ENCODE results near the gene FPGS.

Gene FPGS

DNA sequence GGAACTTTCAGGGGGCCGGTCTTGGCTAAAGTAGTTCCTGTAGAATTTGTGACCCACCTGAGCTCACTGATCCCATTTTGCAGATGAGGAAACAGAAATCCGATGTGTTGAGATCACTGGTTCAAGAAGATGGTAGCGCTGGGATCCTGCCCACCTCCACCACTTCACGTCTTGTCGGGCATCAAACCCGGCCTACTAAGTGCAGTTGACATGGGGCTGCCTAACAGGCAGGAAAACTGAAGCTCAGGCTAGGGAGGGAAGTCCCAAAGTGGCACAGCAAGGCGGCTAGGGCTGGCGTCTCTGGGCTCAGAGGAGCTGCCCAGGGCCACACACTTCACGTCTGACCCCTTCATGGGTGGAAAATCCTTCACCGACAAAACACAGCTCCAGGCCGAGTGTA, 52.3 kb downstream of the FPGS start:
- Histone ChIP-seq H3K4me1 (ENCODE audit: control insufficient read depth, insufficient read depth, low read length, poor library complexity, severe bottlenecking) (peaks cover 18% of the 10 kb centered on the region), H3K4me3 (ENCODE audit: extremely low read depth, insufficient read depth, low read length, poor library complexity, severe bottlenecking) (no peak overlapping the region), H3K9me3 (ENCODE audit: control insufficient read depth, low read length) (peaks cover 9% of the 10 kb centered on the region), H3K27ac (ENCODE audit: low read depth, low read length, severe bottlenecking) (no peak overlapping the region), H3K36me3 (ENCODE audit: control insufficient read depth, insufficient read depth, low read length) (peaks cover 12% of the 10 kb centered on the region)
- WGBS, 2 experiments (ENCODE audit: insufficient coverage in 2 of 2): 91 to 97% methylated on average over 11 of the region's 11 CpGs

DNA sequence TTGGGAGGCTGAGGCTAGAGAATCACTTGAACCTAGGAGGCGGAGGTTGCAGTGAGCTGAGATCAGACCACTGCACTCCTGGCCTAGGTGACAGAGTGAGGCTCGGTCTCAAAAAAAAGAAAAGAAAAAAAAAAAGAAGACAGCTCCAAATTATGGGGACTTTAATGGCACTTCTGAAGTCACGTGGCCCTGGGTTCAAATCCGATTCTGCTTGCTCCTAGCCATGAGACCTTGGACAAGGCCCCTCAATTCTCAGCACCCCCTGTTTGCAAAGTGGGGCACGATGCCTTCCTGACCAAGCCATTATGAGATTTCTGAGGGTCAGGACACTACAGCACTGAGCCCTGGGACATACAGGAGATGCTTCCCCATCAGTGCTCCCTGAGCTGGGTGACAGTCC, 52.8 kb downstream of the FPGS start:
- no peak overlapping the region for H3K27ac ChIP-seq (ENCODE audit: low read depth, low read length, severe bottlenecking)
- WGBS, 2 experiments (ENCODE audit: insufficient coverage in 2 of 2): 98 to 100% methylated on average over 5 of the region's 5 CpGs
- peaks cover 18% of the 10 kb centered on the region for H3K4me1 ChIP-seq (ENCODE audit: control insufficient read depth, insufficient read depth, low read length, poor library complexity, severe bottlenecking)
- no peak overlapping the region for H3K4me3 ChIP-seq (ENCODE audit: extremely low read depth, insufficient read depth, low read length, poor library complexity, severe bottlenecking)
- peaks cover 3% of the 10 kb centered on the region for H3K9me3 ChIP-seq (ENCODE audit: control insufficient read depth, low read length)
- H3K36me3 ChIP-seq (ENCODE audit: control insufficient read depth, insufficient read depth, low read length): peaks cover 8% of the 10 kb centered on the region

- H3K4me1 ChIP-seq (ENCODE audit: control insufficient read depth, insufficient read depth, low read length, poor library complexity, severe bottlenecking): peaks cover 18% of the 10 kb centered on the region
- no peaks in the 10 kb centered on the region for H3K9me3 ChIP-seq (ENCODE audit: control insufficient read depth, low read length)
- H3K27ac ChIP-seq (ENCODE audit: low read depth, low read length, severe bottlenecking): no peak overlapping the region
- WGBS, 2 experiments (ENCODE audit: insufficient coverage in 2 of 2): 73 to 86% methylated on average over 5 to 9 of the region's 11 CpGs
- peaks cover under 1% of the 10 kb centered on the region for H3K36me3 ChIP-seq (ENCODE audit: control insufficient read depth, insufficient read depth, low read length)
- H3K4me3 ChIP-seq (ENCODE audit: extremely low read depth, insufficient read depth, low read length, poor library complexity, severe bottlenecking): no peak overlapping the region
Measured at GRCh38 chr9:127856094-127856728, 53.5 kb downstream of the FPGS start.

DNA sequence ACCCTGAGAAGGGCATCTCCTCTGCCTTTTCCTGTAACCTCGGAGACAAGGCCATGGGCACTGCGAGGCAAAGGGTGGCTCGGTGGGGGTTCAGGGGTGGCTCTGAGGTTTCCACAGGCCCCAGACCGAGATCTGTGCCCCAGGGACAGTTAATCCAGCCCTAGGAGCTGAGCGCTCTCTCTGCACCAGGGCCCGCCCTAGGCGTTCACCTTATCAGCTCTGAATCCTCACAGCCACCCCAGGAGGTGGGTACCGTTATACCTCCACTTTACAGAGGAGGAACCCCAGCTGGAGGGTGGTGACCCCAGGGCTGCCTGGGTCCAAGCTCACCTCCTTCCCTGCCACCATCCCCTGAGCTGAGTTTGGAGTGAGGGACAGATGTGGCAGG, 54.0 kb downstream of the FPGS start:
- H3K4me1 ChIP-seq (ENCODE audit: control insufficient read depth, insufficient read depth, low read length, poor library complexity, severe bottlenecking): peaks cover 18% of the 10 kb centered on the region
- no peaks in the 10 kb centered on the region for H3K9me3 ChIP-seq (ENCODE audit: control insufficient read depth, low read length)
- H3K27ac ChIP-seq (ENCODE audit: low read depth, low read length, severe bottlenecking): no peak overlapping the region
- no peaks in the 10 kb centered on the region for H3K36me3 ChIP-seq (ENCODE audit: control insufficient read depth, insufficient read depth, low read length)
- WGBS, 2 experiments (ENCODE audit: insufficient coverage in 2 of 2): 91 to 96% methylated on average over 6 to 8 of the region's 8 CpGs
- H3K4me3 ChIP-seq (ENCODE audit: extremely low read depth, insufficient read depth, low read length, poor library complexity, severe bottlenecking): no peak overlapping the region

DNA sequence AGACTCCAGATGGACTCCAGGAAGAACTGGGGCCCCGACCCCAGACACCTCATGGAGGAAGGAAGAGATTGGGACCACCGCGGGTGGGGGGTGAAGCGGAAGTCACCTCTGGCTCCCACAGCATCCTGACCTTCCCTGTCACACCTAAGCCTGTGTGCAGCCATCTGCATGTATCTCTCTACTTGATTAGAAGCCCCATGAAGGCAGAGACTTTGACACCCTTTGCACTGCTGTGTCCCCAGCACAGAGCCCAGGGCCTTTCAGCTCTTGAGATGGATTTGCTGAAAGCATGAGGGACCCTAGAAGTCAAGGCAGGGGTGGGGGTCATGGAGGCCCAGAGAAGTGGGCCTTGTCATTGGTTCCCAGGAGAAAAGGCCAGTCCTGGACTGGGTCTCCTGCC, 54.6 kb downstream of the FPGS start:
- no peaks in the 10 kb centered on the region for H3K36me3 ChIP-seq (ENCODE audit: control insufficient read depth, insufficient read depth, low read length)
- peaks cover 23% of the 10 kb centered on the region for H3K4me1 ChIP-seq (ENCODE audit: control insufficient read depth, insufficient read depth, low read length, poor library complexity, severe bottlenecking)
- H3K4me3 ChIP-seq (ENCODE audit: extremely low read depth, insufficient read depth, low read length, poor library complexity, severe bottlenecking): no peak overlapping the region
- WGBS, 2 experiments (ENCODE audit: insufficient coverage in 2 of 2): 81 to 92% methylated on average over 3 to 4 of the region's 4 CpGs
- no peak overlapping the region for H3K27ac ChIP-seq (ENCODE audit: low read depth, low read length, severe bottlenecking)
- H3K9me3 ChIP-seq (ENCODE audit: control insufficient read depth, low read length): no peaks in the 10 kb centered on the region

DNA sequence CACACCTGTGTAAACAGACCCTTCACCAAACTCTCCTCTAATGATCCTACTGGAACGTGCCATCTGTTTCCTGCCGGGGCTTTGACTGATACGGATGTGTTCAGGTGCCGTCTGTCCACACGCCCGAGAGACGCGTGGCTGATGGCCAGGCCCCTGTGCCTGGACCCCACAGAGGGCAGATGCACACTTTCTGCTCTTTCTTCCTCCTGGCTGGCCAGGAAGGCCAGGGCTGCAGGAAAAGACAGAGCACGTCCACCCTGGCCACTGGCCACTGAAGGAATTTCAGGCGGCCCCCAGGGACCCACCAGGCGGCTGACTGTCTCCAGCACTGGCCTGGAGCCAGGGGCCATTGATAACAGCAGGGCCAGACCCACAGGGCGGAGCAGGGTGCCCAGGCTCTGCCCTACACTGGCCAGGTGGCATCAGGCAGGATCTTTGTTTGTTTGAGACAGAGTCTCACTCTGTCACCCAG, 55.4 kb downstream of the FPGS start:
- 91 to 96% methylated on average over 12 of the region's 12 CpGs for WGBS, 2 experiments (ENCODE audit: insufficient coverage in 2 of 2)
- no peak overlapping the region for H3K4me3 ChIP-seq (ENCODE audit: extremely low read depth, insufficient read depth, low read length, poor library complexity, severe bottlenecking)
- H3K4me1 ChIP-seq (ENCODE audit: control insufficient read depth, insufficient read depth, low read length, poor library complexity, severe bottlenecking): peaks cover 30% of the 10 kb centered on the region
- H3K9me3 ChIP-seq (ENCODE audit: control insufficient read depth, low read length): no peaks in the 10 kb centered on the region
- no peaks in the 10 kb centered on the region for H3K36me3 ChIP-seq (ENCODE audit: control insufficient read depth, insufficient read depth, low read length)
- no peak overlapping the region for H3K27ac ChIP-seq (ENCODE audit: low read depth, low read length, severe bottlenecking)

DNA sequence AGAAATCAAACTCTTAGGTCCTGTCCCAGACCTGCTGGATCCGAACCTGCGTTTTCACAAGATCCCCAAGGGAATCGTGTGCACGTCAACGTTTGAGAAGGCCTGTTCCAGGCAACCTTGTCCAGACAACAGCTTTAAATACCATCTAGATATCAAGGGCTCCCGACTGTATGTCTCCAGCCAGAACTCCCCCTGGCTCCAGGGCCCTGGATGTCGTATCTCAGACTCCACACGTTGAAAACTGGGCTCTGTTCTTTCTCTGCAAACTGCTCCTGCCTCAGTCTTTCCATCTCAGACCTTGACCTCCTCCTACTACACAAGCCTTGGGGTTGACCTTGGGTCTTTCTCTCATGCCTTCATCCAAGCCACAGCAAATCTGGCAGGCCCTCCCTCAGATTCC, 57.6 kb downstream of the FPGS start:
- Histone ChIP-seq H3K36me3 (ENCODE audit: control insufficient read depth, insufficient read depth, low read length) (no peaks in the 10 kb centered on the region), H3K9me3 (ENCODE audit: control insufficient read depth, low read length) (no peaks in the 10 kb centered on the region), H3K4me3 (ENCODE audit: extremely low read depth, insufficient read depth, low read length, poor library complexity, severe bottlenecking) (no peak overlapping the region), H3K27ac (ENCODE audit: low read depth, low read length, severe bottlenecking) (no peak overlapping the region), H3K4me1 (ENCODE audit: control insufficient read depth, insufficient read depth, low read length, poor library complexity, severe bottlenecking) (peaks cover 20% of the 10 kb centered on the region)
- WGBS, 2 experiments (ENCODE audit: insufficient coverage in 2 of 2): 82 to 87% methylated on average over 8 of the region's 8 CpGs

DNA sequence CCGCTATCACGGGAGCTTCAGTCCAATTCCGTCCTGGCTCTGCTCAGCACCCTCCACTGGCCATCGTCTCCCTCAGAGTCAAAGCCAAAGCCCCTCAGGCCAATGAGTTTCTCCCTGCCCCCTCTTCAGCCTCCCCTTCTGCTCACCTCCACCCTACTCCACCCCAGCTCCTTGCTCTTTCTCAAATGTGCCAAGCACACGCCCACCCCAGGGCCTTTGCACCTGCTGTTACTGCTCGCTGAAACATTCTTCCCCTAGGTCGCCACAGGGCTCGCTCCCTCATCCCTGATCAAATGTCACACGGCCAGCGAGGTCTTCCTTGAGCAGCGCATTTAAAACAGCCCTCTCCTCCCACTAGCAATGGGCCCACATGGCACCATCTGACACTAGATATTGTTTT, 58.1 kb downstream of the FPGS start:
- H3K4me3 ChIP-seq (ENCODE audit: extremely low read depth, insufficient read depth, low read length, poor library complexity, severe bottlenecking): no peak overlapping the region
- WGBS, 2 experiments (ENCODE audit: insufficient coverage in 2 of 2): 98 to 99% methylated on average over 10 of the region's 11 CpGs
- no peaks in the 10 kb centered on the region for H3K36me3 ChIP-seq (ENCODE audit: control insufficient read depth, insufficient read depth, low read length)
- no peak overlapping the region for H3K27ac ChIP-seq (ENCODE audit: low read depth, low read length, severe bottlenecking)
- no peaks in the 10 kb centered on the region for H3K9me3 ChIP-seq (ENCODE audit: control insufficient read depth, low read length)
- H3K4me1 ChIP-seq (ENCODE audit: control insufficient read depth, insufficient read depth, low read length, poor library complexity, severe bottlenecking): peaks cover 17% of the 10 kb centered on the region

DNA sequence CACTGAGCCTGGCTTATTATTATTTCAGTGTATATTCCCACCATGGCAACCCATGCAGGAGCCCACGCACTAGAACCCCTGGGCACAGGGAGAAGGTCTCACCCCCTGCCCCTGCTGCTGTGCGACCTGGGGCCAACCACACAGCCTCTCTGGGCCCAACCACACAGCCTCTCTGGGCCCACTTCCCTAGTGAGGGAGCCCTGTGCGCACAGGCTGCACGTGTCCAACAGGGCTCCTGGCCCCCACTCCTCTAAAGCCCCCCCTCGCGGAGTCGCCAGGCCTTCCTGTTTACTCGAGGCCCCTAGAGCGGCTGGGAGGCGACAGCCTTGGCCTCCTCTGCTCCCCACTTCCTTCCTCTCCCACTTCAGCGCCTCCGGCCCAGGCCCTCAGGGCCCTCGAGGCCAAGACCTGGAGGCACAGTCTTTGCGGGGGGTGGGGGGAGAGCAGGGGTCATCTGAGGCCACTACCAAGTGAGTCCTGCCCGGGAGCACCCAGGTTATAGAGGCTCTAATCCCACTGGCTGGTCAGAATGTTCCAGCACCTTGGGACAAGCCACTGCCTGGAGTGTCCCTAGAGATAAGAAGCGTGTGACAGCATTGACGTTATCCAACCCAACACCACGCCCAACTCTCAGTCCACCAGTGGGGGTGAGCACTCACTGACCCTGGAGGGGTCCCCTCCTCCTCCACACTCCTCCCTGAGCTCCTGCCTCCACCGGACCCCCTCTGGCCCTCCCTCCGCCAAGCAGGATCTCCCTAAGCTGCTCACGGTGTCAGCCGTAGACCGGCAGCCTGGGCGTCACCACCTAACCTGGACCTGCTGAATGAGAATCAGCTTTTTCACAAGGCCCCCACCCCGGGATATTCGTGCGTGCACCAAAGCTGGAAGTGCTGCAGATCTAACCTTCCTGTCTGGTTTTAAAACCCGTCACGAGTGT, 59.7 kb downstream of the FPGS start:
- 78 to 82% methylated on average over 17 to 24 of the region's 29 CpGs for WGBS, 2 experiments (ENCODE audit: insufficient coverage in 2 of 2)
- peaks cover 17% of the 10 kb centered on the region for H3K4me1 ChIP-seq (ENCODE audit: control insufficient read depth, insufficient read depth, low read length, poor library complexity, severe bottlenecking)
- no peak overlapping the region for H3K4me3 ChIP-seq (ENCODE audit: extremely low read depth, insufficient read depth, low read length, poor library complexity, severe bottlenecking)
- H3K27ac ChIP-seq (ENCODE audit: low read depth, low read length, severe bottlenecking): peak overlapping the region; percentile 33
- no peaks in the 10 kb centered on the region for H3K9me3 ChIP-seq (ENCODE audit: control insufficient read depth, low read length)
- peaks cover 2% of the 10 kb centered on the region for H3K36me3 ChIP-seq (ENCODE audit: control insufficient read depth, insufficient read depth, low read length)

GRCh38 chr9:127863191-127863621, 60.5 kb downstream of the FPGS start:
- Histone ChIP-seq H3K4me3 (ENCODE audit: extremely low read depth, insufficient read depth, low read length, poor library complexity, severe bottlenecking) (no peak overlapping the region), H3K4me1 (ENCODE audit: control insufficient read depth, insufficient read depth, low read length, poor library complexity, severe bottlenecking) (peaks cover 14% of the 10 kb centered on the region), H3K36me3 (ENCODE audit: control insufficient read depth, insufficient read depth, low read length) (peaks cover 4% of the 10 kb centered on the region), H3K27ac (ENCODE audit: low read depth, low read length, severe bottlenecking) (no peak overlapping the region), H3K9me3 (ENCODE audit: control insufficient read depth, low read length) (no peaks in the 10 kb centered on the region)
- 88 to 92% methylated on average over 10 of the region's 13 CpGs for WGBS, 2 experiments (ENCODE audit: insufficient coverage in 2 of 2)

Data from mesodermal cell (in vitro differentiated cells).